ENCODE results near the gene TMPRSS3. TPM values are rescaled to one million over a fixed set of nuclear protein-coding genes. Genes with fewer than 3 reads are reported as not detected.

TMPRSS3 gene
- total RNA-seq, 1 donor, result not detected

- DNase-seq (ENCODE audit: low read depth), result no peak
- H3K4me3 ChIP-seq (ENCODE audit: low read depth, low read length), result no peak overlapping the region
- TF ChIP-seq CTCF (IDR thresholded peaks at IDR 0.05; ENCODE audit: insufficient read depth, low read depth, low read length), result no peak
Measured at GRCh38 chr21:42357307-42357706, 38.5 kb downstream of the TMPRSS3 start.

GRCh38 chr21:42356650-42357049 is 39.2 kb downstream of the TMPRSS3 start:
- no peak overlapping the region for H3K4me3 ChIP-seq (ENCODE audit: low read depth, low read length)
- TF ChIP-seq CTCF (IDR thresholded peaks at IDR 0.05; ENCODE audit: insufficient read depth, low read depth, low read length), result no peak
- DNase-seq (ENCODE audit: low read depth), result no peak

GRCh38 chr21:42356046-42356445 is 39.8 kb downstream of the TMPRSS3 start:
- no peak for TF ChIP-seq CTCF (IDR thresholded peaks at IDR 0.05; ENCODE audit: insufficient read depth, low read depth, low read length)
- H3K4me3 ChIP-seq (ENCODE audit: low read depth, low read length), result no peak overlapping the region
- DNase-seq (ENCODE audit: low read depth), result no peak

GRCh38 chr21:42353623-42354022 is 42.2 kb downstream of the TMPRSS3 start:
- DNase-seq (ENCODE audit: low read depth), result no peak
- H3K4me3 ChIP-seq (ENCODE audit: low read depth, low read length), result no peak overlapping the region
- TF ChIP-seq CTCF (IDR thresholded peaks at IDR 0.05; ENCODE audit: insufficient read depth, low read depth, low read length), result no peak

- no peak for TF ChIP-seq CTCF (IDR thresholded peaks at IDR 0.05; ENCODE audit: insufficient read depth, low read depth, low read length)
Measured at GRCh38 chr21:42352441-42353095, 43.3 kb downstream of the TMPRSS3 start.

GRCh38 chr21:42351626-42352440 is 44.0 kb downstream of the TMPRSS3 start:
- TF ChIP-seq CTCF (IDR thresholded peaks at IDR 0.05; ENCODE audit: insufficient read depth, low read depth, low read length), result no peak
- no peak overlapping the region for H3K4me3 ChIP-seq (ENCODE audit: low read depth, low read length)
- DNase-seq (ENCODE audit: low read depth), result no peak

More at GRCh38 chr21:42352441-42353095, 43.3 kb downstream of the TMPRSS3 start:
- DNase-seq (ENCODE audit: low read depth), result no peak
- no peak overlapping the region for H3K4me3 ChIP-seq (ENCODE audit: low read depth, low read length)

Data from fibroblast of villous mesenchyme (primary cell).